GM19035 (cell line): ENCODE data around the gene VIM.

ENCODE experiments used
- ATAC-seq: cut with Tn5 transposase; IDR thresholded peaks from one replicate; pipeline ENCODE4 v1.9.1; 2021; ENCODE audit not compliant: unreplicated experiment

Gene VIM

DNA sequence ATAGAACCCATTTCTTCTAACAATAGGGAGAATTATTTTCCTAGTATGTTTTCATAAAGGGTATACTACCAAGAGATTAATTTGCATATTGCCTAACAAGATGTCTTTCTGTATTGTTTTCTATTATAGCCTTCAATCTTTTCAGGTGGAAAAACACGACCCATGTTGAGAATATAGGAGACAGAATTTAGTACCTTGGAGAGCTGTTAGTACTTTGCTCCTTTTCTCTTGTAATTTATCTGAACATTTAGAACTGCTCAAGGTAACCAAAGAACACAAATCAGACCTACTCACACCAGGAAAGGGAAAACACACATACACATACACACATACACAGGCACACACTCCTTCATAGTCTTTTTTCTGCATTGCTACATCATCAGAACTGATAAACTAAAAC, 18.7 kb upstream of the VIM start:
- no peak for ATAC-seq

DNA sequence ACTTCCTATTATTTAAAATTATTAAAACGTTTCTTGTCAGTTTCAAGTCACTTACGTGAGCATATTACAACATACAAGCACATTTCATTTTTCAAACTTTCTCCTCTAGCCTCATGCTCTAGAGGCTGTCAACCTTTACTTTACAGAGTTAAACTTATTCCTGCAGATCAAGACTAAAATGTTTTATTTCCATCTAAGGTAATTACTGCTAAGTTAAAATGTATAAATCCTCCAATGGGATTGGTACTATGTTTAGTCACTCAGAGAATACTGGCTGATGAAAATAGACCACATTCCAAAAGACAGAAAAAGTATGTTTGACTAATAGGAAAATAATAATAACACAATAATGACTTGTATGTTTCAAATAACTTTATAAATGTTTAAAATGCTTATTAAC, 18.2 kb upstream of the VIM start:
- ATAC-seq, result no peak

DNA sequence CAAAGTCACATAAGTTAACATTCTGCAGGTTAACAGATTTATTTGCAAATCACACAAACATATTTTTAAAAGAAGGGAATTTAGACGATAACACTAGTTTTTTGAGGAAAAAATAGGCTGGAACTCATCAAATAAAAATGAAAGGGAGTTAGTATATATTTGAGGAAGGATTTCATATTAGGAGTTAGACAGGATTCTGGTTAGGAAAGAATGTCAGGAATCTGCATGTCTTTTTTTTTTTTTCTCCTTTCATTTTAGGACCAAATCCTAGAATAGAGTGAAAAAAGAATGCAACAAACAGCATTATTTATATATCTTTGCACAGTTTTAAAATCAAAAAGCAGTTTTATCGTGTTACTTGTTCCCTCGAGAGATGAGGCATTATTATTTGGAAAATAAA, 17.7 kb upstream of the VIM start:
- ATAC-seq, result no peak

DNA sequence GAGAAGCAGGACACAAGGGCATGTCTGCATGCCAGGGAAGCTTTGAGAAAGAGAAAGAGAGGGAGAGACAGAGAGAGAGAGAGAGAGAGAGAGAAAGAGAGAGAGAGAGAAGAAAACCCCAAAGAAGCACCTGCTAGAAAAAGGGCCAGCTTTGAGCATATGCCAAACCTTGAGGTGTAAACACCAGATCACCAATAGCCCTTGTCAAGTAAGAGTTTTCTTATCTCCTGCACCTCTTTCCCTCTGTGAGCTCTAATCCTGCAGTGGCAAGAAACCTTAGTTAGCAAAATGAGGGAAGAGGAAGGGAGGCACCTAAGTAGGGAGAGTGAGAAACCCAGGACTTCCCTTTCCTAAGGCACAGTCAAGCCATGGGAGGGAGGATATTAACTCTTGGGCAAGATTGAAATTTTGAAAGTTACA, 15.2 kb upstream of the VIM start:
- no peak for ATAC-seq

DNA sequence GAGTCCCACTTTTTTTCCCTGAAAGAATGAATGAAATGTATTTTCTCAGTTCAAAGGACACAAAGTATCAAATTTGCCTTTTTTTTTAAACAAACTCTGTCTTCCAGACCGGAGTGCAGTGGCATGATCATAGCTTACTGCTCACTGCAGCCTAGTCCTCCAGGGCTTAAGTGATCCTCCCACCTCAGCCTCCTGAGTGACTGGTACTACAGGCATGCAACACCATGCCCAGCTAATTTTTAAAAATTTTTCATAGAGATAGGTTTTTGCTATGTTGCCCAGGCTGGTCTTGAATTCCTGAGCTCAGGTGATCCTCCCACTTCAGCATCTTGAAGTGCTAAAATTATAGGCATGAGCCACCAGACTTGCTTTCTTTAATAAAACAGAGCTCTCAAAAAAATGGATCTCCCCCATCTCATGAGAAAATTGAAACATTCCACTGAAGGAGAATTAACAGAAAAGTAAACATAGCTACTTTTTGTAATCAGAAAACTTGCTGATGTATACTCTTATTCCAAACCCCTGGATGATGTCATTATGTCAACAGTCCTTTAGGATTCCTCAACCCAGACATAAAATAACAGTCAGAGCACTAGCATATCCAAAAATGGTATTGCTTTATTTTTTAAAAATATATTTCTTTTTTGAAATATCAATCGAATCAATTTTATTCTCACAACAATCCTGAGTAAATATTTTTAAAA, 14.2 kb upstream of the VIM start:
- ATAC-seq, result no peak

DNA sequence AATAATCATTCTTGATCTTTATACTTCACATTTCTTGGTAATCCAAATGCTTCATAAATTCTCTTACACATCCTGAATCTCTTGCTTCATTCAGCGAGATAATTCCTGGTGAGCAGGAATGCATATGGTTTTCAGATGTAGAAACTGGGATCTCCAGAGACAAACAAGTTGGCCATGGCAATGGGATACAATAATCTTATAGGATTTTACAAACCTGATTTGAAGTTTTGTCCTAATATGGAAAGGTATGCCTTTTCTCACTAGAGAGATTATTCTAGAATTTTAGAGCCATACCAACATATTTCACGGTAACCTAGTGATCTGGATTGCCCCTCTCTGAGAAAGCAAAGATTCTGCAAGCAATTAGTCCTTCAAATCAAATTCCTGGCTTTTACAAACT, 13.5 kb upstream of the VIM start:
- no peak for ATAC-seq

DNA sequence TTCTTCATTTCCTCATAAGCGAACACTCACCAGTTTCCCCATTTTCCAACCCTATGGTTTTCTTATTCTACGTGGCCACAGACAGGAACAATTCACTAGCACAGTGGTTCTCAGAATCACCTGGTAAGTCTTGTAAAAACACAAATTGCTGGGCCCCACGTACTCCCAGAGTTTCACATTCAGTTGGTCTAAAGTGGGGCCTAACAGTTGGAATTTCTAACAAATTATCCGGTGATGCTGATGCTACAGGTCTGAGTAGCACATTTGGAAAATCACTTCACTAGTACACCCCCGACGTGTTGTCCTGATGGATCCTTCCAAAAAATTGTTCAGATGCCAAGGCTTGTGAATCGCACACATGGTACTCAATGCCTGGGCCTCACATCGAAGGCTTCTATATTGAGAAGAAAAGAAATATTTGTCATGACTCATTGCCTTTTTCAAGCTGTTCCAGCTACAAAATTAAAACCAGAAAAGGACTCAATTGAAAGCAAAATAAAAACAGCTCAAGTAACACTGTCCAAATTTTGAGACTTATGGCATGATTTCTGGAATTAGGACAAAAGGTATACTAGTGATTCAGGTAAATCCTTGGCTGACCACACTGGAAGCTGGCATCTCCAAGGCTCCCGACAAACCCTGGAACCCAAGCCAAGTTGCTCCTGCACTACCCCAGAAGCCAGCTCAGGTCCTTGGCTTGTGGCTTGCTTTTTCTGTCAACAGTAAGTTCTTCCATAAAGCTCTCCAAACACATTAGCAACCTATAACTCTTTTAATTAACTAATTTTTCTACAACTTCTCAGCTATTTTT, 12.9 kb upstream of the VIM start:
- no peak for ATAC-seq

DNA sequence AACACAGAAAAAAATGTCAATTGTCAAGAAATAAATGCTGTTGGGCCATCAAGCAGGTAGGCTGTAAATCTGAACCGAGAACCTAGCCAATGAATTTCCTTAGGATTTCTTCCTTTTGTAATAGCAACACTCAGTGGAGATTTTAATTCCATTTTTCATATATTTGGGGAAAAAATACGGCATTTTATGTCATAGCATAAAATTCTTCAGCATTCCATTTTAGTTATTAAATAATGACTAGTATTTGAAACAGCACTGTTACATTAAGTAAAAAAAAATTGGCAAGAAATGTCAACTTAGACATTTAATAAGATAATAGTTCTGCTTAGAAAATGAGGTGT, 12.3 kb upstream of the VIM start:
- no peak for ATAC-seq

DNA sequence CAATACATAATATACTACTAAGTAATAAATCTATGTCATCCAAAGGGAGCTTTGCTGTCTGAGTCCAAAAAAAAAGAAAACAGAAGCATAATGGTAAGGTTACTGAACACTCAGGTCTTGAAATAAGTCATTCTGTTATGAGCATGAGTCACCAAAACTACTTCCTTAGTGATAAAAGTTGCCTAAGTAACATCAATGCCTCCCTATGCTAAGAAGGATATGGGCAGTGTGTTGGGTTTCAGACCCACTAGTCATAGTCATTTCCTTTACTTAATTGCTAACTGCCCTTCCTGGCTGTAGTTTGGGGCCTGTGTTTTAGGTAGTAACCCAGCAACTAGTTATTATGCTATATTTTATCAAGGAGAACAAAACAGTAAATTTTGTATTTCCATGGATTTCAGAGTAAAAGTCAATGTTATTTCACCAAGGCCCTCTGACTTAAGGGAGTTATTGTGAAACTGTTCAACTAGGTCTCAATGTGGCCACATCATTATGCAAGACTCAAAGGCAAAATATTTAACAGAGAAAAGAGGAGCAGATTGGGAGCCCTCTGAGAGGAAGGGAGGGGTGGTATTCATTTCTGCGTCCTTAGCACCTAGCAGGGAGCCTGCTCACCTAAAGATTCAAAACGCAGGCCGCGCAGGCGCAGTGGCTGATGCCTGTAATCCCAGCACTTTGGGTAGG, 11.7 kb upstream of the VIM start:
- peak; percentile 99 for ATAC-seq

DNA sequence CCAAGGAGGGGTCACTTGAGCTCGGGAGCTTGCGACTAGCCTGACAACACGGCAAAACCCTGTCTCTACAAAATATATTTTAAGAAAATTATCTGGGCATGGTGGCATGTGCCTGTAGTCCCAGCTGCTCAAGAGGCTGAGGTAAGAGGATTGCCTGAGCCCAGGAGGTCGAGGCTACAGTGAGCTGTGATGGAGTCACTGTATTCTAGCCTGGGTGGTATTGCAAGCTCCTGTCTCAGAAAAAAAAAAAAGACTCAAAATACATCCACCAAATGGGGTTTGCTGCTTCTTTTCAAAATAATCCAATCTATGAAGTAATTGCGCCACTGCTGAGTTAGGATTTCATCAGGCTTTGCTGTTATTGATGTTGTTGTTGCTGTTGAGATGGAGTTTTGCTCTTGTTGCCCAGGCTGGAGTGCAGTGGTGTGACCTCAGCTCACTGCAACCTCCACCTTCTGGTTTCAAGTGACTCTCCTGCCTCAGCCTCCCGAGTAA, 11.1 kb upstream of the VIM start:
- ATAC-seq, result no peak

DNA sequence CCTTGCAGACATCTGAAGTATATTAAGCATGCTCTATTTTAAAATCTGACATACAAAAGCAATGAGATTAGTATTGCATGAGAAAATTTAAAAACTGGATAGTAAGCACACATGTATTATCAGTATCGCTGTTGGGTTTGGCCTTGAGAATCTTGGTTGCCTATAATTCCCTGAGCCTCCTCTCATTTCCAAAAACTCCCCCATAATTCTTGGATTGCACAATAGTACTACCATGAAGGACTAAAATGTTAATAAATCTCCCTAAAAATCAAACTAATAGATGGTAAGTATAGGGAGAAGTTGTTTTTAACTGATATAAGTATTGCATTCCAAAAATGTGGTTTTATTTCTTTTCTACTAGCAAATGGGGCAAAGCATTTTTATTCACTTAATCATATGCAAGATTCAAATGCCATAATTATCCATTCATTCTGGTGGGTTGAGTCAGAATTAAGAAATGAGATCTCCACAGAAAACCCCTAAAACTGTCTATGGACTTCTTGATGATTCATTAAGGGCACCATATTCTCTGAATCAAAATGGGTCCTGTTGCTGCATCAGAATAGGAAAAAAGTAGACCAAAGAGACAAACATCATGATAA, 10.3 kb upstream of the VIM start:
- ATAC-seq, result no peak

DNA sequence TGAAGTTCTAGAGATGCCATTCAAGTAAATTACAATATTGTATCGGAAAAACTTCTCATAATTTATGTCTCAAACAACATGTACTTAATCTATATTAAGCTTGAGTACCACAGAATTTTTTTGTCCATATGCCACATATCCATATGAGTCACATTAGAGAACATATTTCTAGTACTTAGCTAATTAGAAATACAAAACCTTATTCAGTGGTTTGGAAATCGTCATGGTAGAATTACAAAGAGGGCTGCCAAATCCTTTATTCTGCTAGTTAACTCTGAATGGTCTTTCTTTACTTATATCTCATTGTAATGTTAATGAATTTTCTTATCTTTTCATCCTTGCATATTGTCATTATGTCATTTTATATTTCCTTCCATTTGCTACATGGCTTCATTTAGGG, 9.0 kb upstream of the VIM start:
- ATAC-seq, result no peak

DNA sequence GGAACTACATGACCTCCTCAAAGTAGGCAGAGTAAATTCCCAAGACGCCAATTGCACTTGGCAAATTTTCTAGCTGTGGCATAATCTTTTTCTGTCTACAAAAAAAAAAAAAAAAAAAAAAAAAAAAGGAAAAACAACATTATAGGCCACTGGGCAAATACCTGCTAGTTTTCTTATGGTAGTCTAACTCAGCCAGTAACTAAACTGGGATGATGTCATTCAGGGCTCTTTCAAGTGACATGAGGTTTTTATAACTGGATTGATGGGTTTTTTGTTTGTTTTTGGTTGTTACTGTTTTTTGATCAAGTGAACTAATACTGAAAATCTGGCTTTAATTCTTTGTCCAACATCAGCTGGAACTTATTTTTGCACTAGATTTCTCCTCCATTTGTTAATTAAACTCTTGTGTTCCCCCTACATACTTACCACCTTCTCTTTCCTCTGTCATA, 7.4 kb upstream of the VIM start:
- no peak for ATAC-seq

DNA sequence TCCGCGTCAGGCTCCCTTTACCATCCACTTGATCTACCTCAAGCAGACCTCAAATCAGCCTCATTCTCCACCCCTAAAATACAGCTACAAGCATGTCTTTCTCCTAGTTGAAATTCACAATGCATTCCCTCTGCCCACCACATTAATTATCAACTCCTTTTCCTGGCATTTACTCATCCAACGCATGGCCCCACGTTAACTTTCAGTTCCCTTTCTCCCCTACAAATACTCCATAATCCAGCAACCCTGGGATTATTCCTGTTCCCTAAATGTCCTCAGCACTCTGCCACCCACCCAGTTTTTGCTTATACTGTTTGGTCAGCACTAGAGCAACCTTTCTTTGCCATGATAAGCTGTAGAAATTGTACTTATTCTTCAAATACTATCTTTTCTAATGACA, 5.7 kb upstream of the VIM start:
- no peak for ATAC-seq

DNA sequence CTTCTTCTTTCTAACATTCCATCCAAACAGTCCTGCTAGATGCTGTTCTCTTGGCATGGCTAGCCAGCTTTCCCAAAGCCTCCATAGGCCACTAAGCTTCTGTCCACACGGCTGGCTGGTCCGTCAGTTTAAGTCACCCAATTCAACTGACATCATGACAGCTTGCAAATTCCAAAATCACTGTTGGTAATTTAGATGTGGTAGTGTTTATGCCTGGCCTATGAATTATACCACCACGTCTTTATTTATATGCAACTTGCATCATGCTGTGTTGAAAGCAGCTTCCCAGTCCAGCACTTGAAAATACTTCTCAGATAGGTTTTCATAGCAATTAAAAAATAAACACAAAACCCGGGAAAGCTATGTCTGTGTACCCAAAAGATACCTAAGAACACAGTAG, 2.2 kb upstream of the VIM start:
- no peak for ATAC-seq

DNA sequence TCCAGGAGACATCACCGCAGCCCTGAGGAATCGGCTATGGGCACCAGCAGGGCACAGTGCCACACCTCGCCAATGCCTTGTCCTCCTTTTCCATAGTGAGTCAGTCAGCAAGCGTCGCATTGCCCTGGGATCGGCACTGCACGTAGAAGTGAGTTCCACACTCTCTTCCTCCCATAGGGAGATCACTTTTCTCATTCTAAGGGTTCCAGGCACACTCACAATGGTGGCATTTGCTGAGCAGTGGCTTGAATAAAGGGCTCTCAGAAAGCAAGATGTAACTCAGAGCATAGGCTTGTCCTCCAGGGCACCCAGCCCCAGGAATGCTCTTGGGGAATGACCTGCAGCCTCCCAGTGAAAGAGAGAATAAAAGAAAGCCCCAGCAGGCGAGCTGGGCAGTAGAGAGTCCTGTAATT, 1.1 kb upstream of the VIM start:
- ATAC-seq, result no peak

DNA sequence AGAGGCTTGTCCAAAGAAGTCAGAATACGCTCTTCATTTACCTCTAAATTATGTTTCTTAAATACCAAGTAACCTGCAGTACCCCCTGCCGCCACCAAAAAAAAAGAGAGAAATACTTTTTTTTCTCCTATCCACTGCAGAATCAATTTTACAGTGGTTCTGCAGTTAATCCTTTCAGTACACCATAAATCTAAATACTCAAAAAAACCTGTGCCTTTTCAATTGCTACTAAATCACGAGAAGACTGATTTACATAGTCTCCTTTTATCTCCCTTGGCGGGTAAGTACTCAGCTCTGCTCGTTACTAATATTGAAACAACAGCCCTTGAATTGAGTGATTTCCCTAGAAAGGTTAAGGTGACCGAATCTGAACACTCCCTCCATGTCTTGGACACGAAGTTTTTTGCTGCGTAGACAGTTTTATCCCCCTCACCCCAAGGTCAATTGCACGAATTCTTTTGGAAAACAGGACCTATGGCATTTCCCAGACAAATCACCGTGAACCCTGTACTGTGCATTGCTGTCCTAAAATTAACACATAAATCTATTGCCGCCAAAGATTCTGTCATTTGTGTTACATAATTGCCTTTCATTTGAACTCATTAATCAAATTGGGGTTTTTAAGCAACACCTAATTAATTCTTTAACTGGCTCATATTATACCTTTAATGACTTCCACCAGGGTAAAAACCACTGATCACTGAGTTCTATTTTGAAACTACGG, 512 bp upstream of the VIM start:
- peak; percentile 26 for ATAC-seq

DNA sequence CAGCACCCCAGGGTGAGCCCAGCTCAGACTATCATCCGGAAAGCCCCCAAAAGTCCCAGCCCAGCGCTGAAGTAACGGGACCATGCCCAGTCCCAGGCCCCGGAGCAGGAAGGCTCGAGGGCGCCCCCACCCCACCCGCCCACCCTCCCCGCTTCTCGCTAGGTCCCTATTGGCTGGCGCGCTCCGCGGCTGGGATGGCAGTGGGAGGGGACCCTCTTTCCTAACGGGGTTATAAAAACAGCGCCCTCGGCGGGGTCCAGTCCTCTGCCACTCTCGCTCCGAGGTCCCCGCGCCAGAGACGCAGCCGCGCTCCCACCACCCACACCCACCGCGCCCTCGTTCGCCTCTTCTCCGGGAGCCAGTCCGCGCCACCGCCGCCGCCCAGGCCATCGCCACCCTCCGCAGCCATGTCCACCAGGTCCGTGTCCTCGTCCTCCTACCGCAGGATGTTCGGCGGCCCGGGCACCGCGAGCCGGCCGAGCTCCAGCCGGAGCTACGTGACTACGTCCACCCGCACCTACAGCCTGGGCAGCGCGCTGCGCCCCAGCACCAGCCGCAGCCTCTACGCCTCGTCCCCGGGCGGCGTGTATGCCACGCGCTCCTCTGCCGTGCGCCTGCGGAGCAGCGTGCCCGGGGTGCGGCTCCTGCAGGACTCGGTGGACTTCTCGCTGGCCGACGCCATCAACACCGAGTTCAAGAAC, 1.1 kb downstream of the VIM start:
- ATAC-seq, result no peak

DNA sequence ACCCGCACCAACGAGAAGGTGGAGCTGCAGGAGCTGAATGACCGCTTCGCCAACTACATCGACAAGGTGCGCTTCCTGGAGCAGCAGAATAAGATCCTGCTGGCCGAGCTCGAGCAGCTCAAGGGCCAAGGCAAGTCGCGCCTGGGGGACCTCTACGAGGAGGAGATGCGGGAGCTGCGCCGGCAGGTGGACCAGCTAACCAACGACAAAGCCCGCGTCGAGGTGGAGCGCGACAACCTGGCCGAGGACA, 1.6 kb downstream of the VIM start:
- peak; percentile 4 for ATAC-seq

DNA sequence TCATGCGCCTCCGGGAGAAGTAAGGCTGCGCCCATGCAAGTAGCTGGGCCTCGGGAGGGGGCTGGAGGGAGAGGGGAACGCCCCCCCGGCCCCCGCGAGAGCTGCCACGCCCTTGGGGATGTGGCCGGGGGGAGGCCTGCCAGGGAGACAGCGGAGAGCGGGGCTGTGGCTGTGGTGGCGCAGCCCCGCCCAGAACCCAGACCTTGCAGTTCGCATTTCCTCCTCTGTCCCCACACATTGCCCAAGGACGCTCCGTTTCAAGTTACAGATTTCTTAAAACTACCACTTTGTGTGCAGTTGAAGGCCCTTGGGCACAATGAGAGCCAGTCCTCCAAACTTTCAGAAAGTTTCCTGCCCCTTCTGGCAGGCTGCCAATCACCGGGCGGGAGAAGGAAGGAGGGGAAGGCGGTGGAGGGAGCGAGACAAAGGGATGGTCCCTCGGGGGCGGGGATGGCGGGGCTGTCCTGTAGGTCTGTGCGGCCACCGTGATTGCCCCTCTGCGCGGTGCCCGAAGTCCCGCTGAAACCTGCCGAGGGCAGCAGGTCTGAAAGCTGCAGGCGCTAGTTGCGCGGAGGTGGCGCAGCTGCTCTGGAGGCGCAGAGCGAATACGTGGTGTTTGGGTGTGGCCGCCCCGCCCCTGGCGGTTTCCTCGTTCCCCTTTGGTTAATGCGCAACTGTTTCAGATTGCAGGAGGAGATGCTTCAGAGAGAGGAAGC, 2.1 kb downstream of the VIM start:
- ATAC-seq, result peak; percentile 59
